Measurements from ENCODE around the gene DCN.

The DCN gene

DNA sequence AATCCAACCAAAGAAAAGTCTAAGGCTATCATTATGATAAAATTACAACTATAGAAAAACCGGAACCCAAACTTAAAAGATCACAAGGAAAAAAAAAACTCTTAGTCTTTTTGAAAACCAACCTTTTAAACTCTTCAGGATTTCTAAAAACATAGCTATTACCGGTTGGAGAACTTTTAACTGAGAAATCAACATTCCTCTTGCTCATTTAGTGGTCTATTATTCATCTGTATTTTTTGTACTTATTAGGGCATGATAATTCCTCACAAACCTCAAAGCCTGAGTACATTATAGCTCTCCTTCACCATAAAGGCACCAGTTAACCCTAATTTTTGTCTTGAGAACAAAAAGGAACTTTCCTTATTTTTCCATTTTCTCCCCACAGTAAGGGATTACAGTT is 81.7 kb downstream of the DCN start:
- DNase-seq: peak; percentile 68

GRCh38 chr12:91099836-91100235 is 82.8 kb downstream of the DCN start:
- DNase-seq: no peak

DNA sequence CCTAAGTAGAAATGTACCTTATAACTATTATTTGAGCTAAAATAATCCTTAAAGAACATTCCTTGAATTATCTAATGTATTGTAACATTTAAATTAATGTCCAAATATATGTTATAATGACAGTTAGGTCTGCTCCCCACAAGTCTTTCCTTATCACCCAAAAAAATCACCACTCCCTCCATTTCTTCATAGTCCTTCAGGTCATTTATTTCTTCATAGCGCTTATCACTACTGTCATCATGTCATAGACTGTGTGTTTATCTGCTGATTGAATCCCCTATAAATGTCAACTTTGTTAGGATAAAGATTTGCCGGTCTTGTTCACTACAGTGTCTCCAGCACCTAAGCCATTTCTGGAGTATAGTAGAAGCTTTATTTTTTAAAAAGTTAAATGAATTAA is 83.3 kb downstream of the DCN start:
- no peak for DNase-seq

- DNase-seq: peak; percentile 92
These were observed 83.7 kb downstream of the DCN start for GRCh38 chr12:91098941-91099340.

DNA sequence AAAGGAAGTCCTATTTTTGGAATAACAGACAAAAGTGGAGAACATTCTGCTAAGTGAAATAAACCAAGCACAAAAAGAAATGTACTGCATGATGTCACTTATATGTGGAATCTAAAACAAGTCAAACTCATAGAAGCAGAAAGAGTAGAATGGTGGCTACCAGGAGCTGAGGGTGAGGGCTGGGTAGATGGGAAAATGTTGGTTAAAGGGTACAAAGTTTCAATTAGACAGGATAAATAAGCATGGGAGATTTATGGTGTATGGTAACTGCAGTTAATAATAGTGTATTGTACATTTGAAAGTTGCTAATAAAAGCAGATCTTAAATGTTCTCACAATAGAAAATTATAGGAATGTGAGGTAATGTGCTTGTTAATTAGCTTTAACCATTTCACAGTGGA is 84.2 kb downstream of the DCN start:
- DNase-seq: no peak

DNA sequence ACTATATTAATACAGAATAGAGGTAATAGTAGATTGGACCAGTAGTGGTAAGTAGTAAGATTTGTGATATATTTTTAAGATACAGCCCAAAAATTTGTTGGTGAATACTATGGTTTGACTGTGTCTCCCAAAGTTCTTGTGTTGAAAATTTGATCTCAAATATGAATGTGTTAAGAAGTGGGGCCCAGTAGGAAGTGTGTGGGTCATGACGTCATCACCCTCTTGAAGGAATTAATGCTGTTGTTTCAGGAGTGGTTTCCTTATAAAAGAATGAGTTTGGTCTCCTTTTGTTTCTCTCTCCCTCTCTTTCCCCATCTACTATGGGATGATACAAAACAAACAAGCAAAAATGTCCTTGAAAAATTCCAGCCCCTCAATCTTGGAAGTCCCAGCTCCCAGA is 87.7 kb downstream of the DCN start:
- no peak for DNase-seq

GRCh38 chr12:91094032-91094662 is 88.5 kb downstream of the DCN start:
- peak; percentile 30 for DNase-seq

GRCh38 chr12:91093341-91093740 is 89.3 kb downstream of the DCN start:
- DNase-seq: no peak

DNA sequence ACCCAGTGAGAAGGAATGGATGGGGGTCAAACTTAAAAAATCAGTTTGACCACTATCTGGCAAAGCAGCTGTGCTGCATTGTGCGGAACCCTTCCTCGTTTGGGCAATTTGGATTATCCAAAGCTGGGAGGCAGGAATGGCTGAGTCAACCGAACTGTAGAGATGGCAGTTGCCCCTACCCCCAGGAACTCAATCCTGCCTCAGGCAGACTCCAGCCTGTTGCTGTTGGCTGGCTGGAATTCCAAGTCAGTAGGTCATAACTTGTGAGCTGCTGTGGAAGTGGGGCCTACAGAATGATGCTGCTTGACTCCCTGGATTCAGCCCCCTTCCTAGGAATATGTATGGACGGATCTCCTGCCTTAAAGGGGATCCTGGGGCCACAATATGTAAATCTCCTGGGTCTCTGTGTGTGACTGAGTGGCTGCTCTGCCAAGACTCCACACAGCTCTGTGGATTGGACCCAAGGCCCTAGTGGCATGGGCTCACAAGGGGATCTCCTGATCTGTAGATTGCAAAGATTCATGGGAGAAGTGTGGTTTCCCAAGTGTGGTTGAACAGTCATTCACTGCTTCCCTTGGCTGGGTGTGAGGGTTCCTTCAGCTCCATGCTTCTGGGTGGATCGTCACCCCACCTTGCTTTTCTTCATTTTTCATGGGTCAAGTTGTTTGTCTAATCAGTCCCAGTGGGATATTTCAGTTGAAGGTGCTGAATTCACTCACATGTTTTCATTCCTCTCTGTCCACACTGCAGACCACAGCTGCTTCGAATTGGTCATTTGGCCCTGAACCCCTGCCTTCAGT is 90.5 kb downstream of the DCN start:
- peak; percentile 29 for DNase-seq

Measured in fibroblast of skin of scalp (primary cell).